Measurements from ENCODE around the gene AUP1.

GRCh38 chr2:74548900-74549826 is 19.7 kb upstream of the AUP1 start:
- TF ChIP-seq, protein P1, sequence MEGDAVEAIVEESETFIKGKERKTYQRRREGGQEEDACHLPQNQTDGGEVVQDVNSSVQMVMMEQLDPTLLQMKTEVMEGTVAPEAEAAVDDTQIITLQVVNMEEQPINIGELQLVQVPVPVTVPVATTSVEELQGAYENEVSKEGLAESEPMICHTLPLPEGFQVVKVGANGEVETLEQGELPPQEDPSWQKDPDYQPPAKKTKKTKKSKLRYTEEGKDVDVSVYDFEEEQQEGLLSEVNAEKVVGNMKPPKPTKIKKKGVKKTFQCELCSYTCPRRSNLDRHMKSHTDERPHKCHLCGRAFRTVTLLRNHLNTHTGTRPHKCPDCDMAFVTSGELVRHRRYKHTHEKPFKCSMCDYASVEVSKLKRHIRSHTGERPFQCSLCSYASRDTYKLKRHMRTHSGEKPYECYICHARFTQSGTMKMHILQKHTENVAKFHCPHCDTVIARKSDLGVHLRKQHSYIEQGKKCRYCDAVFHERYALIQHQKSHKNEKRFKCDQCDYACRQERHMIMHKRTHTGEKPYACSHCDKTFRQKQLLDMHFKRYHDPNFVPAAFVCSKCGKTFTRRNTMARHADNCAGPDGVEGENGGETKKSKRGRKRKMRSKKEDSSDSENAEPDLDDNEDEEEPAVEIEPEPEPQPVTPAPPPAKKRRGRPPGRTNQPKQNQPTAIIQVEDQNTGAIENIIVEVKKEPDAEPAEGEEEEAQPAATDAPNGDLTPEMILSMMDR (IDR thresholded peaks at IDR 0.05; ENCODE audit: insufficient read depth, low read length, poor library complexity, severe bottlenecking): no peak
- TF ChIP-seq EZH2phosphoT487 (conservative IDR thresholded peaks at IDR 0.05; ENCODE audit: low read length): no peak
